ENCODE data around the gene SASH1.

- TF ChIP-seq SUZ12 (IDR thresholded peaks at IDR 0.05; ENCODE audit: extremely low read depth, insufficient read depth, insufficient read length) = no peak
- TF ChIP-seq YY1 (IDR thresholded peaks at IDR 0.05; ENCODE audit: insufficient read depth, insufficient read length) = no peak
Measured at GRCh38 chr6:148395583-148396101, 53.0 kb downstream of the SASH1 start.
